ENCODE results near the gene COLEC12. TPM values are rescaled to one million over a fixed set of nuclear protein-coding genes. Genes with fewer than 3 reads are reported as not detected.

The COLEC12 gene
- total and polyA plus RNA-seq, 2 experiments from 2014 or later: 61.1 to 69.0 TPM

DNA sequence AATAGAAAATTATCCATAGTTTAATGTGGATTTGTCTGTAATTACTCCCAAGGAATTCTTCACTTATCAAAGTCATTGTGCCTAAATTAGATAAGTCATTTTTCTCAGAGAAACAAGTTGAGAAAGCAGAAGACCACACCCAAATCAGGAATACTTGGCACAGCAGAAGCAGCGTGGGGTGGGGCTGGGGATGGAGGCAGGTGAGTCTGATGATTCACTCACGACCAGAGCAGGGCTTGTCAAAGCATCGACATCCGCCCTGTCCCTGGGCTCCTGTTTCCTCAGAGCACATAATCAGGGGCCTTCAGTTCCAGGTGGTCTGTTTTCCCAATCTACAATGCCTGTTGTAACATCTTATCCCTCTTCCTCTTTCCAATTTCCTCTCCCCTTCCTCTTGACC lies 31.5 kb upstream of the COLEC12 start:
- Histone ChIP-seq H3K36me3 (no peaks in the 10 kb centered on the region), H3K27ac (no peak overlapping the region), H3K27me3 (no peaks in the 10 kb centered on the region), H3K4me1 (ENCODE audit: low read depth) (peaks cover 12% of the 10 kb centered on the region), H3K4me3 (no peak overlapping the region), H3K9me3 (ENCODE audit: low read depth) (no peaks in the 10 kb centered on the region)
- no peak for DNase-seq (ENCODE audit: low read depth in 1 of 2, low spot score in 1 of 2)
- TF ChIP-seq, protein P1, sequence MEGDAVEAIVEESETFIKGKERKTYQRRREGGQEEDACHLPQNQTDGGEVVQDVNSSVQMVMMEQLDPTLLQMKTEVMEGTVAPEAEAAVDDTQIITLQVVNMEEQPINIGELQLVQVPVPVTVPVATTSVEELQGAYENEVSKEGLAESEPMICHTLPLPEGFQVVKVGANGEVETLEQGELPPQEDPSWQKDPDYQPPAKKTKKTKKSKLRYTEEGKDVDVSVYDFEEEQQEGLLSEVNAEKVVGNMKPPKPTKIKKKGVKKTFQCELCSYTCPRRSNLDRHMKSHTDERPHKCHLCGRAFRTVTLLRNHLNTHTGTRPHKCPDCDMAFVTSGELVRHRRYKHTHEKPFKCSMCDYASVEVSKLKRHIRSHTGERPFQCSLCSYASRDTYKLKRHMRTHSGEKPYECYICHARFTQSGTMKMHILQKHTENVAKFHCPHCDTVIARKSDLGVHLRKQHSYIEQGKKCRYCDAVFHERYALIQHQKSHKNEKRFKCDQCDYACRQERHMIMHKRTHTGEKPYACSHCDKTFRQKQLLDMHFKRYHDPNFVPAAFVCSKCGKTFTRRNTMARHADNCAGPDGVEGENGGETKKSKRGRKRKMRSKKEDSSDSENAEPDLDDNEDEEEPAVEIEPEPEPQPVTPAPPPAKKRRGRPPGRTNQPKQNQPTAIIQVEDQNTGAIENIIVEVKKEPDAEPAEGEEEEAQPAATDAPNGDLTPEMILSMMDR (IDR thresholded peaks at IDR 0.05; ENCODE audit: low read depth, low read length): no peak

DNA sequence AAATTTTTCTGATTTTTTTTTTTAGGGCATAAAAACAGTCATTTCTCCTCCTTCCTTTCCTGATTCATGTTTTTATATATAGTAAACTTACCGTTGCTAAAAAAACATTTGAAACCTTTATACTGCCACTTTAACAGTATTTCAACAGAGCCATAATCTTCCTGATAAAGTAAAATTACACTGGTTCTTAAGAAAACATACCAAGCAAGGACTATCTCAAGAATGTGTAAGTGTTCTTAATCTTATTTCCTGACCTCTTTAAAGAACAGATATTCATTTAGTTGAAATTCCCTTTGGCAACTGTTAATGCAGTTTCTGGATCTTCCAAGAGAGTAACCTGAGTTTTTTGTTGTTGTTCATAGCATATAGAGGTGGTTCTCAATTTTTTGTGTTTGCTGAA lies 26.6 kb upstream of the COLEC12 start:
- TF ChIP-seq, protein P1 (IDR thresholded peaks at IDR 0.05; ENCODE audit: low read depth, low read length): no peak
- no peaks in the 10 kb centered on the region for H3K9me3 ChIP-seq (ENCODE audit: low read depth)
- H3K27ac ChIP-seq: no peak overlapping the region
- H3K27me3 ChIP-seq: no peaks in the 10 kb centered on the region
- peaks cover 17% of the 10 kb centered on the region for H3K4me1 ChIP-seq (ENCODE audit: low read depth)
- peak in 1 of 2 donors; percentile 70 for DNase-seq (ENCODE audit: low read depth in 1 of 2, low spot score in 1 of 2)
- no peak overlapping the region for H3K4me3 ChIP-seq
- no peaks in the 10 kb centered on the region for H3K36me3 ChIP-seq

DNA sequence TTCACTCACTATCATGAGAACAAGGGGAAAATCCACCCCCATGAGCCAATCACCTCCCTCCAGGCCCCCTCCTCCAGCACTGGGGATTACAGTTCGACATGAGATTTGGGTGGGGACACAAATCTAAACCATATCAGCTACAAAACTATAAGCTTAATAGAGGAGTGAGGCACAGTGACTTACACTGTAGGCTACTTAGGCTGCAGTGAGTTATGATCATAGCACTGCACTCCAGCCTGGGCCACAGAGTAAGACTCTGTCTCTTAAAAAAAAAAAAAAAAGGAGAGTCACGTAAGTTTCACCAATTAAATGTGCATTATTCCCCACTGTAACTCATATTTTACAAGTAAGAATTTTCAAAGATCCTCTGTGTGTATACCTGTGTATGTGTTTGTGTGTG lies 26.2 kb upstream of the COLEC12 start:
- Histone ChIP-seq H3K9me3 (ENCODE audit: low read depth) (no peaks in the 10 kb centered on the region), H3K27ac (no peak overlapping the region), H3K4me1 (ENCODE audit: low read depth) (peaks cover 17% of the 10 kb centered on the region), H3K36me3 (no peaks in the 10 kb centered on the region), H3K4me3 (no peak overlapping the region), H3K27me3 (no peaks in the 10 kb centered on the region)
- peak in 1 of 2 donors; percentile 37 for DNase-seq (ENCODE audit: low read depth in 1 of 2, low spot score in 1 of 2)
- TF ChIP-seq, protein P1 (IDR thresholded peaks at IDR 0.05; ENCODE audit: low read depth, low read length): no peak

DNA sequence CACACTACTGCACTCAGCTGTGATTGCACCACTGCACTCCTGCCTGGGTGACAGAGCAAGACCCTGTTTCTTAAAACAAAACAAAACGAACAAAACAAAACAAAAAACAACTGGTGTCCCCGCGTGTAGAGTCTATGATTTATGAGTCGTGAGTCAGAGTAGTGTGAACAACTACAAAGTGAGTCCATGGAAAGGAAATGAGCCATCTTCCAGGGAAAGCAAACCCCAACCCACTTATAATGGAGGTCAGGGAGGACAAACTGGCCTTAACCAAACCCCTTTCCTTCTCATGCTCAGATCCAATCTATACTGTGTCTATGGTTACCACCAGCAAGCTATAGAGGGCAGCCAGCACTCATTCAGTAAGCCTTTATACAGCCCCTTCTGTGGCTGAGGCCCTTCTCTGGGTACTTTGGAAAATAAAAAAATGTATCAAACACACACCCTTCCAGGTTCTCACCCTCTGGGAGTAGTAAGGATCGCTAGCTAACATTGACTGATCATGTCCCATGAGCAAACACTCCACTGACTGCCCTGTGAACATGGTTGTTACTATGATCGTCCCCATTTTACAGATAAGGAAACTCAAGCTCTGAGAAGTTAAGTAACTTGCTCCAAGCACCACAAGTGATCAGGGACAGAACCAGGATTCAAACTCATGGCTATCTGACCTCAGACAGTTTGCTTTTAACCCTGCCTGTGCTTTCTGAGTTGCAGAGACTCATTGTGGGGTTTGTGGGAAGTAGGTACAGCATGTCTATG lies 24.7 kb upstream of the COLEC12 start:
- peak in 1 of 2 donors; percentile 59 for DNase-seq (ENCODE audit: low read depth in 1 of 2, low spot score in 1 of 2)

DNA sequence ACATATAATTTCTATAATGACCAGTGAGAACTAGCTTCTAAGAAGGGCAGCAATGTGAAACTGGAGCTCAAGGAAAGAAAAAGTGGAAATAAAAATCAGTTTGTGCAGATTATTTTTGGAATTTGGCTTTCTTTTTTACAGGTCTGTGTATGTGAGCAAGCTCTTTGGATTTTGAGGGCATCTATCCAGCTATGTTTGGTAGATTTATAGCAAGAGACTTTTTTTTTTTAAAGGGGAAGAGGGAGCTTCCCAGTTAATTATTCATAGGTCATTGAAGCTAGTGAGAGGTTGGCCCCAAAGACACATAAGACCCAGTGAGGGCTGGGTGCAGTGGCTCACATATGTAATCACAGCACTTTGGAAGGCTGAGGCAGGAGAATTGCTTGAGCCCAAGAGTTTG lies 24.0 kb upstream of the COLEC12 start:
- H3K9me3 ChIP-seq (ENCODE audit: low read depth): no peaks in the 10 kb centered on the region
- H3K36me3 ChIP-seq: no peaks in the 10 kb centered on the region
- no peak overlapping the region for H3K4me3 ChIP-seq
- peak in 1 of 2 donors; percentile 86 for DNase-seq (ENCODE audit: low read depth in 1 of 2, low spot score in 1 of 2)
- no peaks in the 10 kb centered on the region for H3K27me3 ChIP-seq
- no peak overlapping the region for H3K27ac ChIP-seq
- TF ChIP-seq, protein P1 (IDR thresholded peaks at IDR 0.05; ENCODE audit: low read depth, low read length): no peak
- peaks cover 17% of the 10 kb centered on the region for H3K4me1 ChIP-seq (ENCODE audit: low read depth)

More for the DNA sequence above, 24.7 kb upstream of the COLEC12 start:
- H3K4me3 ChIP-seq: no peak overlapping the region
- TF ChIP-seq, protein P1 (IDR thresholded peaks at IDR 0.05; ENCODE audit: low read depth, low read length): no peak
- H3K36me3 ChIP-seq: no peaks in the 10 kb centered on the region
- H3K9me3 ChIP-seq (ENCODE audit: low read depth): no peaks in the 10 kb centered on the region
- peaks cover 17% of the 10 kb centered on the region for H3K4me1 ChIP-seq (ENCODE audit: low read depth)
- no peak overlapping the region for H3K27ac ChIP-seq
- H3K27me3 ChIP-seq: no peaks in the 10 kb centered on the region
